ENCODE results near the gene IL1RL2.

DNA sequence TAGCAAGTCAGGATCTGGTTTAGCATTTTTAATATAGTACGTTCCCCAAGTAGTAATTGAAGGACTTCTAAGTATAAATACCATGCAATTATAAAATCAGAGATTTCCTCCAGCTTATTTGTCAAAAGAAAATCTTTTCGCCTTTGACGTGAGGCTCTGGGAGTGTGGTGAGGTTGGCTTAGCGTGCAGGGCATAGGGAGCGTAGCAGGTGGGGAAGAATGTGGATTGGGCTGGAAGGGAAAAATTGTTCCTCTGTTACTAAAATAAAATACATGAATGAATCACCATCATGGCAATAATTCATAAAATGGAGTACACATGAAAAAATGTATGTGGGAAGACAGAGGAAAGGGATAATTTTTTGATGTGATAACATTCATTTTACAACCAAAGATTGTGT, 5.4 kb upstream of the IL1RL2 start:
- no peak for TF ChIP-seq EZH2 (IDR thresholded peaks at IDR 0.05)
- no peak for TF ChIP-seq POLR2AphosphoS5 (IDR thresholded peaks at IDR 0.05; ENCODE audit: borderline replicate concordance, low read depth, low read length)
